HG02981 (cell line): ENCODE results near the gene FBXO2.

Experiments used
- ATAC-seq: cut with Tn5 transposase; IDR thresholded peaks from one replicate; pipeline ENCODE4 v1.9.1; 2021; ENCODE audit warnings: mild to moderate bottlenecking, moderate library complexity; ENCODE audit not compliant: unreplicated experiment

FBXO2 gene

GRCh38 chr1:11682287-11682771 is 28.1 kb upstream of the FBXO2 start:
- no peak for ATAC-seq

- ATAC-seq = peak; percentile 85
Observed at GRCh38 chr1:11681071-11681771, 27.0 kb upstream of the FBXO2 start, which contains the start of gene MAD2L2. Gene MAD2L2, minus strand, starts transcription at chr1:11681148. Its CDS starts 547 bp downstream, at chr1:11680601.

GRCh38 chr1:11680270-11681070 is 26.2 kb upstream of the FBXO2 start:
- peak; percentile 13 for ATAC-seq

GRCh38 chr1:11678442-11678841 is 24.2 kb upstream of the FBXO2 start:
- no peak for ATAC-seq

GRCh38 chr1:11676386-11677103 is 22.3 kb upstream of the FBXO2 start:
- no peak for ATAC-seq

- ATAC-seq = no peak
Observed at GRCh38 chr1:11675325-11675724, 21.1 kb upstream of the FBXO2 start.

- no peak for ATAC-seq
Observed at GRCh38 chr1:11674488-11674887, 20.3 kb upstream of the FBXO2 start.

- ATAC-seq = no peak
Observed at GRCh38 chr1:11673089-11673769, 19.0 kb upstream of the FBXO2 start.

- no peak for ATAC-seq
Observed at GRCh38 chr1:11671544-11672286, 17.5 kb upstream of the FBXO2 start.

GRCh38 chr1:11671205-11671543 is 16.9 kb upstream of the FBXO2 start:
- ATAC-seq = no peak

GRCh38 chr1:11670747-11671146 is 16.5 kb upstream of the FBXO2 start:
- ATAC-seq = no peak

- ATAC-seq = no peak
Observed at GRCh38 chr1:11668516-11668915, 14.3 kb upstream of the FBXO2 start.

- ATAC-seq = peak; percentile 44
Observed at GRCh38 chr1:11664336-11665065, 10.3 kb upstream of the FBXO2 start.

GRCh38 chr1:11661103-11661502 is 6.9 kb upstream of the FBXO2 start:
- no peak for ATAC-seq

GRCh38 chr1:11659748-11660147 is 5.5 kb upstream of the FBXO2 start:
- ATAC-seq = no peak

- no peak for ATAC-seq
Observed at GRCh38 chr1:11658542-11658941, 4.3 kb upstream of the FBXO2 start.

- ATAC-seq = no peak
Observed at GRCh38 chr1:11657654-11658053, 3.4 kb upstream of the FBXO2 start.

- peak; percentile 34 for ATAC-seq
Observed at GRCh38 chr1:11654939-11655808, 945 bp upstream of the FBXO2 start.

- ATAC-seq = no peak
Observed at GRCh38 chr1:11653861-11654136, 430 bp downstream of the FBXO2 start.
